ENCODE data around the gene CNGB1.
"Not testable (repeated sequence)": the region's sequence is repeated elsewhere in the genome, so short reads cannot be mapped to it uniquely, and the experiment has no call there.

CNGB1 gene

DNA sequence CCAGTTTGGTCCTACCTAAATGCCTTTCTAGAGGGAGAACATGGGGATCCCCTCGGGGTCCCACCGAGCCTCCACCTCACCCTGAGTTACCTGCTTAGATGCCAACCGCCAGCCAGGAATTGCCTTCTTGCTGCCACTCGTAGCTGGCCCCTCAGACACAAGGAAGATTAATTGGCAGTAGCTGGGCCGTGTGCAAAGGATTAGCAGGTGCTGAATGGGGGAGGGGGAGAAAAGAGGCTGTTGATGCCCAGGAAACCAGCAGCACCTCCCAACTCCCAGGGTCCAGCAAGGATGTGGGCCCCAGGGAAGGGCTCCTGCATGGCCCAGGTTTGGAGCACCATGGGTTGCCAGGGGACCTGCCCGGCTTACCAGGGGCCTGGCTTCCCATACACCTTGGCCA is at the start of gene CNGB1:
CNGB1 (minus strand) TSS at position 159 of the 400 bp plus-strand sequence. CDS start 3,842 bp downstream, outside the sequence.
- DNase-seq, result no peak

DNA sequence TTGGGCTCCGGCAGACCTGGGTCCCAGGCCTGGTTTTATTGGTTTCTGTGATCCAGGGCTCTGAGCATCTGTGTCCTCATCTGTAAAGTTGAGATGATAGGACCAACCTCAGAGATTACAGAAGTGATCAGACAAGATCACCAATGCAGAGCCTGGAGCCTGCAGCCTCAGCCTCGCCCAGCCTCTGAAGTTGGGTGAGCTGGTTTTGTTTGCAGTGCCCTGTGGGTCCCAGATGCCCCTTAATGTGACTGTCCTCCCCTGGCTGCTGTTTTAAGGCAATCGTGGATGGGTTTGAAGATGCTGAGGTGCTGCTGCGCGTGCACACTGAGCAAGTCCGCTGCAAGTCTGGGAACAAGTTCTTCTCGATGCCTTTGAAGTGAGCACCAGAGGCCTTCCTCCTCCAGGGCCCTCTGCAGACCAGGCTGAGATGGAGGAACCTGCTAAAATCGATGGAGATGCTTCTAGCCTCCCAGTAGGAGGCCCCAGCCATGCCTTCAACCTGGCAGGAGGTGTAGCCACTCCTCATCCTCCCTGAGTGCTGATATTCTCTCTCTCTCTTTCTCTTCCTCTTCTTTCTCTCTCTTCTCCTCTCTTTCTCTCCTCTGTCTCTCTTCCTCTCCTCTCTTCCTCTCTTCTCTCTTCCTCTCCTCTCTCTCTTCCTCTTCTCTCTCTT is 49.1 kb upstream of the CNGB1 start:
- DNase-seq, result no peak

DNA sequence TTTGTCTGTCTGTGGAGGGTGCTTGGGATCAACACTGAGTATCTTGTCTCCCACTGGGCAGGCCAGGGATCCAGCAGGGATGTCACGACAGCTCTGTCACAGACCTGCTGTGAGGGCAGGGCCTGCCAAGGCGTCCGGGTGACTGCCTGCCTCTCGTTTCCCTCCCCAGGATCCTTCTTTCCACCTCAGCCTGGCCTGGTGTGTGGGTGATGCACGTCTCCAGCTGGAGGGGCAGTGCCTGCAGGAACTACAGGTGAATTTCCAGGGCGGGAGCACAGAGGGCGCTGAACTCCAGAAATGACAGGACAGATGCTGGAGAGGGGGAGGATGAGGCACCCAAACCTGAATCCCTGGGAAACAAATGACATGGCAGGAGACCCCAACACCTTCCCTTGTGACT is 47.9 kb upstream of the CNGB1 start:
- no peak for DNase-seq

DNA sequence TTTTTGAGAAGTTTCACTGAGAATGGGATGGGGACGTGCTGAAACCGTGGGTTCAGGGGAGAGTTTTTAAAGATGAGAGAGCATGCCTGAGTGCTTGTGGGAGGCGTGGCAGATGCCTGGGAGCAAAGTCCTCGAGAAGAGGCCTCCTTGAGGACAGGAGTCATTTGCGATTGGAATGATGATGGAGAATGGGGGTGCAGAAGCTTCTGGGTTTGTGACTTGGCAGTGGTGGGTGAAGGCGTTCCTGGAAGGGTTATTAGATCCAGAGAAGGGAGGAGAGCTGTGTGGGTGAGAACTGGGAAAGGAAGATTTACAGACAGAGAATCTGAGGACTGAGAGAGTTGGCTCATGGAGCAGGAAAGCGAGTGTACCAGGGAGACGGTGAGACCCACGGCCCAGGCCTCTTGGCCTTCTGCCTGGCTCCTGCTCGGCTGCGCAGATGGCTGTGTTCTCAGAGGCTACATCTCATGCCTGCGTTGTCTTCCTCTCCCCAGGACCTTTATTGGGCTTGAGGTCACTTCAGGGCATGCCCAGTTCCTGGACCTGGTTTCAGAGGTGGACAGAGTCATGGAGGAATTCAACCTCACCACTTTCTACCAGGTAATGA is 46.0 kb upstream of the CNGB1 start:
- DNase-seq, result no peak

DNA sequence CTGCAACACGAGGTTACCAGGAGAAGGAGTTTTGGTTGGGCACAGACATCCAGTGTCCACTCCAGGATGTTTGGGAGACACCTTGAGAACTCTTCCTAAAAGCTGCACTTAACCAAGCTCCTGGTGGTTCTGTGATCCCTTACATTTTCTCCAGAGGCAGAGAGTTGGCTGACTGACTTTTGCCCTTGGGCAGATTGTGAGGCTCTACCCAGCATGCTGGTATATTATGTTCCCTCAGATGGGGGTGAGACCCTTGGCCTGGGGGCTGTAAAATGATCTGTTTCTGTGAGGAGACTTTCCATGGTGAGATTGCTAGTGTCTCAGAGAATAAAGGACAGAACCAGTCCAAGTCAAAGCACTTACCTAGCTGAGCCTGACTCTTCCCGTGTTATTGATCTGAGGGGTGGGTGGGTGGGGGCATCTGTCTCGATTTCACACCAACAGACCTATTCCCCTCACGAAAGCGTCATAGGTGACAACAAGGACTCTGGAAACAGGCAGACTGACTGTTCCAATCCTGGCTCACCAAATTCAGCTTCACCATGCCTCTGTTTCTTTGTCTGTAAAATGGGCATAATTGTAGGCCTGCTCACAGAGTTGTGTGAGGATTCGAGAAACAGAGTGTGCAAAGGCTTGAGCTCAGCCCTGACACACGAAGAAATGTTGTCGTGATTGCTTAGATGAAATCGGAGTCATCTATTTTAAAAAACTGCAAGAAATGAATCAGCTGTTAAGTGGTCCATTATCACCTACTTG is 42.5 kb upstream of the CNGB1 start:
- no peak for DNase-seq

DNA sequence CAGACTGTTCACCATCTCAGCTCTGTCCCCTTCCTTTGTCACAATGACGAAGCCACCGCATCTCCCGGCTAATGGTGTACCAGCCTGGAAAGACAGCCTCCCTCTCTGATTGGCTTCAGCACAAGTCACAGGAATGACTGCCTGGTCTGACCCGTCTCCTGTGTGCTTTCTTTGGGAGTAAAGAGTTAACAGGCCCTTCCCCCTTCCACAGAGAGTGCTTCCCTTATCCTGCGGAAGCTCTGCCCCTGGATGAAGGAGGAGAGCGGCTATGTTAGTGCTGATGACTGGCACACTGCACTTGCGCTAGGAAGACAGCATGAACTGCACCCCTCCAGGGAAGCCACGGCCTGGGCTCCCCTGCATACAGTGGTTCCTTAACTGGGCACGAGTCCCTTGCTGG is 41.6 kb upstream of the CNGB1 start:
- no peak for DNase-seq

DNA sequence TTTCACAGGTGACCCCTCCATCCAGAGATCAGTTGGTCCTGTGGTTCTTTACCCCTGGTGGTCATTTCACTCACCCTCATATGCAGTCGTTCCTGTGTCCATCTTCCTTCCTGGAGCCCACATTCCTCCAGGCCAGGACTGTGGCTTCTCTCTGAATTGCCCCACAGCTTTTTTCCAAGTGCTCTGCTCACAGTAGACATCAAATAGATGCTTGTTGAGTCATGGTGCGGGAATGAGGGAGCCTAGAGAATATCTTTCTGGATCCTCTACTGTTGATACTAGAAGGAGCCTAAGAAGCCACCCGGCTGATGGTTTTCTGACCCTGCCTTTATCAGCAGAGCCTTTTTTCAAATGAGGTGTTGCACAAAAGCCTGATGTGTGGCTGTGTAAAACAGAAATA is 40.7 kb upstream of the CNGB1 start:
- no peak for DNase-seq

DNA sequence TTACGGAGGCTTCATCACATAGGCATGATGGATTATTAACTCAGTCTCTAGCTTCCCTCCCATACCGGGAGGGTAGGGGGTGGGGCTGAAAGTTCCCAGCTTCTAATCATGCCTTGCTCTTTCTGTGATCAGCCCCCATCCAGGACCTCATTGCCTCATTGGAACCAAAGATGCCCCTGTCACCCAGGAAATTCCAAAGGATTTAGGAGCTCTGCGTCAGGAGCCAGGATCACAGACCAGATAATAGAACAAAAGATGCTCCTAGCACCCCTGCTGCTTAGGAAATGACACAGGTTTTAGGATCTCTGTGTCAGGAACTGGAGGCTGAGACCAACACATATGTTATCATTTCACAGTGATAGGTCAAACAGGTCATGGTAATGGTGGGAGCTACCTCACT is 40.0 kb upstream of the CNGB1 start:
- no peak for DNase-seq

DNA sequence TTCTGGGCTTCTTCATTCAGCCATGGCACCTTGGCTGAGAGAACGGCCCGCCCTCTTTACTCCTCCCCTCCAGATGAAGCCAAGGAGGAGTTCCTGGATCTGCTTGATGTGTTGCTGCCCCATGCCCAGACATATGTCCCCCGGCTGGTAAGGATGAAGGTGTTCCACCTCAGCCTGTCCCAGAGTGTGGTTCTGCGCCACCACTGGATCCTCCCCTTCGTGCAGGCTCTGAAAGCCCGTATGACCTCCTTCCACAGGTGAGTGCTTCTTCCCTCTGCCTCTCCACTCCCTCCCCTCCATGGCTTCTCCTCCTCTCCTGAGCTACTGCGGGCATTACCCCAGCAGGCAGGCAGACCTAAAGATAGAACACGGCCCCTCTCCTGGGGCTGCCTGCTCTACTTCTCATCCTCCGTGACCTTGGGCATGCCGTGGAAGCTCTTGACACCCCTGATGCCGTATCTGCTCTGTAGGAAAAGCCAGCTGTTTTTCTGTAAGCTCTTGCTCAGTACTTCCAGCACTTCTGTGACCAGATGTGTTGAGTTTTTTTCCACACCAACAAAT is 39.0 kb upstream of the CNGB1 start:
- no peak for DNase-seq

DNA sequence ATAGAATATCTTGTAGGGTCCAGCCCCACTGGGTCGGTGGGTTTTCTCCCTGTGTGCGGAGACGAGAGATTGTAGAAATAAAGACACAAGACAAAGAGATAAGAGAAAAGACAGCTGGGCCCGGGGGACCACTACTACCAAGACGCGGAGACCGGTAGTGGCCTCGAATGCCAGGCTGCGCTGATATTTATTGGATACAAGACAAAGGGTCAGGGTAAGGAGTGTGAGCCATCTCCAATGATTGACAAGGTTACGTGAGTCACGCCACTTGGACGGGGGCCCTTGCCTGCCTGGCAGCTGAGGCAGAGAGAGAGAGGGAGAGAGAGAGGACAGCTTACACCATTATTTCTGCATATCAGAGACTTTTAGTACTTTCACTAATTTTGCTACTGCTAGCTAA is 33.8 kb upstream of the CNGB1 start:
- DNase-seq, result not testable (repeated sequence)

DNA sequence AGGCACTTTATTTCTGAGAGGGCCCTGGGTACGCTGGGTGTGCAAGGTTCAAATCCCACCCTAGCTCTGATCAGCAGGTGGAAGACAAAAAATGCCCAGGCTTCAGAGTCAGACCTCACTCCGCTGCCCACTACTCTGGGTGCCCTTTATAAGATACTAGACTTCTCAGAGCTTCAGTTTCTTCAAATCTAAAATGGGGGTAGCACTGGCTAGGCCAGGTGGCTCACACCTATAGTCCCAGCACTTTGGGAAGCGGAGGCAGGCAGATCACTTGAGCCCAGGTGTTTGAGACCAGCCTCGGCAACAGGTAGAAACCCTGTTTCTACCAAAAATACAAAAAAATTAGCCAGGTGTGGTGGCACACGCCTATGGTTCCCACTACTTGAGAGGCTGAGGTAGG is 32.0 kb upstream of the CNGB1 start:
- no peak for DNase-seq

DNA sequence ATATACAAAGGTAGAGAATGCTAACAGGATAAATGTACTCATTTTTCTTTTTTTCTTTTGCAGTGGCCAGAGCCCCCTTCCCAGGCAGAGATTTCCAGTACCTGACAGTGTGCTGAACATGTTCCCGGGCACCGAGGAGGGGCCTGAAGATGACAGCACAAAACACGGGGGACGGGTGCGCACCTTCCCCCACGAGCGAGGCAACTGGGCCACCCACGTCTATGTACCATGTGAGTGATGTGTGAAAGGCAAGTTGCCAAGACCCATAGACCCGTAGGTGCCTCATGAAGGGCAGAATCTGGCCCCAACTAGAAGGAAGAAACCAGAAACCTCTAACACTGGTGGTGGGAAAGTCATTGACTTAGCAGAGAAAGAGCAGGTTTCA is 31.5 kb upstream of the CNGB1 start:
- DNase-seq, result no peak

DNA sequence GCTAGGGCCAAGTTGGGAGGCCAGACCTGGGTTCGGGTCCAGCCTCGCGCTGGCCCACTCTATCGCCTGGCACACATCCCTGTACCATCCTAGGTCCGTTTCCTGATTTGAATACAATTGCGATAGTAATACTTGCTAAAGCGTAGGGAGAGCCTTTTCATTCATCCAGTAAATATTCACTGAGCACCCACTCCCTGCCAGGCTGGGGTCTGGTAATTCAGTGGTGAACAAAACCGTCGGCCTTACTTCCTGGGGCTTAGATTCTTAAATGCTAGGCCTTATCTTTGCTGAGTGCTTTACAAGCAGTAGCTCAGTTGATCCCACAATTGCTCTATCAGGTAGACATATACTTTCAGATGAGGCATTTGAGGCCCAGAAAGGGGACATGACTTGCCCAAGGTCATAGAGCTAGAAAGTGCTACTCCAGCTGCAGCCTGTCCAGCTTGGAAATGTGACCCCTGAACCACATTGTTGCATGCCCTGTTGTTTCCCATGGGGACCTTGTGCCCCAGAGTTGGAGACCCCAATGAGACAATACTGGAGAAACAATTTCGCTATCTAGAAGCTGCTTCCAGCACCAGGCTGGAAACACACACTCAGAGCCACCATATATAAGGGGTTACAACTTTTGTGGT is 31.0 kb upstream of the CNGB1 start:
- no peak for DNase-seq

DNA sequence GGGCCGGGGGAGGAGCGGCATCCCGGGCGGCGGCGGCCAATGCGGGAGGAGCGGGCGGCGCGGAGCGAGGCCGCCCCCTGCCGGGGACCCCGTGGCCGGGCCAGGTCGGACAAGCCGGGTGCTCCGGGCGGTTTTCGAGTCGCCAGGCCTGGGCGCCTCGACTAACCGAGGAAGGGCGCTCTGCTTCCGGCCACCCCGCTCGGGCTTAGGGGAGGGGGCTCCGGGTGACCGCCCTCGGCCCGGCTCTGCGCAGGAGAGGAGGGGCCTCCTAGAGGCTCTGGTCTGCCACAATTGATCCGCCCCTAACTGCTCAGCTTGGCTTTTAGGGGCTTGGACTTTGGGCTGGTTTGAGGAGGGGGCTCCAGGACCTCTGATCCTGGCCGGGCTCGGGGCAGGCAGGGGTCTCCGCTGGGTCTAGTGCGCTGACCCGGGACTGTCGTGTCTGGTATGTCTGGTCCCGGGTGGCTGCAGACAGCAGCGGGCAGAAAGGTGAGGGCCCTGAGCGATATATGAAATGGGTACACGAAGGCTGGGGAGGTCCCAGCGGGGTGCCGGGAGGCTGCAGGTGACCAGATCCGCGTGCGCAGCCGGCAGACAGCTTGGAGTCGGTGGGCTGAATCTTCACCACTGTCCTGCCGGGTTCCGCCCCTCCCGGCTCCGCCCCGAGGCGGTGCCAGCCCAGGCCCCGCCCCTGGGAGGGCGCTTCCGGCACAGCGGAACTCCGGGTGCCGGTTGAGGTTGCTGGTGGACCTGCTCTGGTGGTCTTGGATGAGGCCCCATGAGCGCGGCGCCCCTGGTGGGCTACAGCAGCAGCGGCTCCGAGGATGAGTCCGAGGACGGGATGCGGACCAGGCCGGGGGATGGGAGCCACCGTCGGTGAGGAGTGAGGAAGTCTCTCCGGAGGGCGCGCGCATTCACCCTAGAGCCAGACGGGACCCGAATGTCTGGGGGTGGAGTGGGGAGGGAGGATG is 30.1 kb upstream of the CNGB1 start, which contains the start of gene USB1:
USB1 (plus strand) TSS at position 702 of the 971 bp plus-strand sequence; CDS start at position 779, 77 bp downstream.
- DNase-seq, result peak; percentile 64 to 66

DNA sequence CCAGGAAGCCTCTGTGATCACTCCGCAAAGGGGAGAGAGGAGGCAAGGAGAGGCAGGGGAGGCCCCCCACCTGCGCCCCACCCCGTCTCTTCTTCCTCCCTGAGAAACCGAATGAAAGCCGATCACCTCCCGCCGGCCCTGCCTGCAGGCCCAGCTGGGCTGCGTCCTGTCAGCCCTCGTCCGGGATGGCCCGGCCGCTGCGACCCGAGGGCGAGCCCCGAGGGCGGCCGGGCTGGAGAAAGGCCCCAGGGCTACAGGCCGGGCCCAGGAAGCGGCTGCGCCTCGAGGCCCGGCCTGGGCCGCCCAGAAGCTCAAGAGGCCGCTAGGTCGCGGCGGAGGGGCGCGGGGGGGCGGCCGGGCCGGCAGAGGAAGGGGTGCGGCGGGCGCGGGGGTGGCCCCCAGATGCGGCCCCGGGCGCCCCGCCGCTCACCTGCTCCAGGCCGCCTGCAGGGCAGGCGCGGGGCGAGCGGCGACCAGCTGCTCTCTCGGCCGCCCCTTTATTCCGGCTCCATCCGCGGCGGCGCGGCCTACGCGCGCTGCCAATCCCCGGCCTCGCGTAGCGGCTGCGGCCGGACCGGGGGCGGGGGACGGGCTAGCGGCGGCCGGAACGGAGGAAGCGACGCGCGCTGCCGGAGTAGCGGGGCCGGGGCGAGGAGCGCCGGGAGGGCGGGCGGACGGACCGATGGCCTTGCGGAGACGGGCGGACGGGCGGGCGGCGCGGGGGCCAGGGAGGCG is 29.2 kb upstream of the CNGB1 start, which contains the start of gene ZNF319:
ZNF319 (minus strand) TSS at position 702 of the 735 bp plus-strand sequence. CDS start 2,407 bp downstream, outside the sequence.
- DNase-seq, result no peak

DNA sequence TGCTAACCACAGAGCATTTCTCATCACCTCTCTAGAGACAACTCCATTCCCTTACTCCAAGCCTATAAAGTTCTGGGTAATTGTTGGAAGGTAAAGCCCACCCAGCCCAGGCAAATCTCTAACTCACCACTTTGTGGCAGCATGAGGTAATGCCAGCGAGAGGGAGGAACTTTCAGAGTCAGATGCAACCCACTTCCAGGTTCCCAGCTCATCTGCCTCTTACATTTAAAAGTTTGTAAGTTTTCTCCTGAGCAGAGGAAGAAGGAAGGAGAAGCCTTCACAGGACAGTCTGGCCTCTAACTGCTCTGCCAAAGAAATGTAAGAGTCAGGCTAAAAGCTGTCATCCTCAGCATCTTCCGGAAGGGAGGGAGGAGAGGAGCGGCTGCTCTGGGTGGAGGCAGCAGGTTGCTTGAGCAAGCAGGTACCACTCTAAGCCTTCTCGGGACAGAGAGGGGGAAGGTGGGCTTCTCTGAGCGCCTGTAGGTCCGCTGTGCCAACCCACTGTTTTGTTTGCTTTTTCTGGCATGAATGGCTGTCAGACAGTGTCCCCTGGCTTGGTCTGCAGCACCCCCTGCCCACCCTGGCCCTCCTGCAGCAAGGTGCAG is 28.5 kb upstream of the CNGB1 start:
- DNase-seq, result peak; percentile 3 to 38

DNA sequence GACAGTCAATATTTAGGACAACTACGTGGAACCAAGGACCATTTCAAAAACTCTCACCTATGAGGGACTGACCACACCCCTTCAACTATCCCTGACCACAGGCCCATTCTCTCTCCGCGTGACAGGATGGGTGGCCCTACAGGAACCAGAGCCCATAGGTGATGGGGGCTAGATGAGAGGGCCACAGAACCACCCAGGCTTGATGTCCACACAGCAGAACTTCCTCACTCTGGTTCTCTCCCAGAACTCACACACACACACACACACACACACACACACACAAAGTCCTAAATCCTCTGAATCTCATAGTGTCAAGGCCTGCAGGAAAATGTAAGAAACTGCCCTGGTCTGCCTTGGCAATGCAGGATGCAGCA is 28.1 kb upstream of the CNGB1 start:
- DNase-seq, result no peak

DNA sequence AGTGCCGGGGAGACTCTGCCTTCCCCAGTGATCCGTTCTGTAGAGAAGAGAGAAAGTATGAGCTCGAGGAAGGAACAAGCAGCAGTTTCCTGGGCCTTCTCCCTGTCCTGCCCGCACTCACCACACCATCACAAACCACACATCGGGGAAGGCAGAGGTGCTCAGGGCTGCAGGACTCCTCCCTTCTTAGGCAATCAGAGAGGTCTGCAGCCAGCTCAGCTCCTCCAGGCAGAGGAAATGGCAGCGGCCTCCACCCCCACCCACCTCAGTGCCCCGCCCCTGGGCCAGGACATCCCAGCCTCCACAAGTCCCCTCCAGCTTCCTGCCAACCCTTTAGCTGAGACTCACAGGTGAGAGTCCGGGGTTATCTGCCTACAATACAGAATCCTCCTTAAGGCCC is 27.6 kb upstream of the CNGB1 start:
- DNase-seq, result peak; percentile 81 to 83

DNA sequence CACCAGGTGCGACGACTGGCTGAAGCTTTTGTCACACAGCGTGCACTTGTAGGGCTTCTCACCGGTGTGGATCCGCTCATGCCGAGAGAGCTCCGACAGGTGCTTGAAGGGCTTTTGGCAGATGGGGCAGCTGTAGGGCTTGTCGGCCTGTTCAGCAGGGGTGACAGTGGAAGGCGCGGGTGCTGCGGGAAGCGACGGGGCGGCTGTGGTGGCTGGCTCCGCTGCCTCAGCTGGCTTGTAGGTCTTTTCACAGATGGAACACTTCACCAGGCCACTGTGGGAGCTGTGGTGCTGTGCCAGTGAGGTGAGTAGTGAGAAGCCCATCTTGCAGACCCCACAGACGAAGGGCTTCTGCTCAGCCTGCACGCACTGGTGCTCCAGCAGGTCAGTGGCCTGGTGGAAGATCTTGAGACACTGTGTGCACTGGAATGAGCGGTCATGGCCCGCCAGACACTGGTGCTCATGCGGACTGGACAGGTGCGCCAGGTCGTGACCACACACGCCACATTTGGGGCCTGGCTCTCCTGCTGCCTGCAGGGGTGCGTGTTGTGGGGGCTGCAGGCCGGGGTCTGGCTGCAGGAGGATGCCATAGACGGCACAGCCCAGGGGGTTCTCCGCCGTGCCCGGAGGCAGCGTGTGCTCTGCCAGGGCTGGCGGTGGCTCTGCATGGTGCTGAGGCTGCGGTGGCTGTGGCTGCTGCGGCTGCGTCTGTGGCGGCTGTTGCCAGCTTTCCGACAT is 26.8 kb upstream of the CNGB1 start:
- DNase-seq, result no peak

DNA sequence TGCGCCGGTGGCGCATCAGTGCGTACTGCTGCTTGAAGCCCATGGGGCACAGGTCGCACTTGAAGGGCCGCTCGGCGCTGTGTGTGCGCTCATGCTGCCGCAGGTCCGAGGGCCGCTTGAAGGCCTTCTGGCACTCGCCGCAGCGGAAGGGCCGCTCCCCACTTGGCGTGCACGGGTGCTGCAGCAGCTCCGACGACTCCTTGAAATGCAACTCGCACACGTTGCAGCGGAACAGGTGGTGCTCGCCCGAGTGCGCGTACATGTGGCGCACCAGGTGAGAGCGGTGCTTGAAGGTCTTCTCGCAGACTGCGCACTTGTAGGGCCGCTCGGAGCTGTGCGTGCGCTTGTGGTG is 26.2 kb upstream of the CNGB1 start:
- no peak for DNase-seq

All from AML-193 (cell line).